Loucy (cell line): ENCODE results near the gene NXNL2.

Source experiments
- EZH2phosphoT487 ChIP-seq: fragments of 200-600 bp; IDR thresholded peaks from 2 replicates; pipeline ENCODE4 v1.6.1; 2018; ENCODE audit warnings: antibody characterized with exemption, mild to moderate bottlenecking, moderate library complexity, borderline replicate concordance
- TF ChIP-seq, protein P1 (sequence below): fragments of 200-600 bp; sonication (generic); conservative IDR thresholded peaks from 2 replicates; pipeline ENCODE4 v1.5.1; 2014; ENCODE audit warnings: mild to moderate bottlenecking, antibody characterized with exemption, low read length

DNA sequence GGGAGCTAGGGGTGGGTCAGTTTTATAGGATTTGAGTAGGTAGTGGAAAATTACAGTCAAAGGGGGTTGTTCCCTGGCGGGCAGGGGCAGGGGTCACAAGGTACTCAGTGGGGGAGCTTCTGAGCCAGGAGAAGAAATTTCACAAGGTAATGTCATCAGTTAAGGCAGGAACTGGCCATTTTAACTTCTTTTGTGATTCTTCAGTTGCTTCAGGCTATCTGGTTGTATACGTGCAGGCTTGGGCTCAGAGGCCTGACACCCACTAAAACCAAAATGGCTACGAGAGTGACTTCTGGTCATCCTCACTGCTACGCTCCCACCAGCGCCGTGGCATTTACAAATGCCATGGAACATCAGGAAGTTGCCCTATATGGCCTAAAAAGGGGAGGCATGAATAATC lies 20.7 kb upstream of the NXNL2 start:
- TF ChIP-seq EZH2phosphoT487 = no peak
- TF ChIP-seq, protein P1, sequence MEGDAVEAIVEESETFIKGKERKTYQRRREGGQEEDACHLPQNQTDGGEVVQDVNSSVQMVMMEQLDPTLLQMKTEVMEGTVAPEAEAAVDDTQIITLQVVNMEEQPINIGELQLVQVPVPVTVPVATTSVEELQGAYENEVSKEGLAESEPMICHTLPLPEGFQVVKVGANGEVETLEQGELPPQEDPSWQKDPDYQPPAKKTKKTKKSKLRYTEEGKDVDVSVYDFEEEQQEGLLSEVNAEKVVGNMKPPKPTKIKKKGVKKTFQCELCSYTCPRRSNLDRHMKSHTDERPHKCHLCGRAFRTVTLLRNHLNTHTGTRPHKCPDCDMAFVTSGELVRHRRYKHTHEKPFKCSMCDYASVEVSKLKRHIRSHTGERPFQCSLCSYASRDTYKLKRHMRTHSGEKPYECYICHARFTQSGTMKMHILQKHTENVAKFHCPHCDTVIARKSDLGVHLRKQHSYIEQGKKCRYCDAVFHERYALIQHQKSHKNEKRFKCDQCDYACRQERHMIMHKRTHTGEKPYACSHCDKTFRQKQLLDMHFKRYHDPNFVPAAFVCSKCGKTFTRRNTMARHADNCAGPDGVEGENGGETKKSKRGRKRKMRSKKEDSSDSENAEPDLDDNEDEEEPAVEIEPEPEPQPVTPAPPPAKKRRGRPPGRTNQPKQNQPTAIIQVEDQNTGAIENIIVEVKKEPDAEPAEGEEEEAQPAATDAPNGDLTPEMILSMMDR = no peak
